HCT116 (cell line): ENCODE results near the gene RPS16. TPM values are rescaled to one million over a fixed set of nuclear protein-coding genes. Genes with fewer than 3 reads are reported as not detected.

ENCODE experiments used
- ATAC-seq: fragments of 200-7000 bp; cut with Tn5 transposase; 2 replicates; pipeline ENCODE4 v1.9.1; 2020; ENCODE audit warnings: mild to moderate bottlenecking, moderate library complexity
- BruUV-seq: library from RNA; stranded (reverse); fragments of 400-500 nt; replicated peaks from 2 replicates; lab custom pipeline; 2021; lab: Mats Ljungman, UMichigan
- CTCF ChIA-PET: fragments of 300-600 bp; sonication (Branson Sonifier 250); formaldehyde crosslinking; loops from one replicate; lab custom pipeline; 2021; ENCODE audit warnings: antibody characterized with exemption; lab: Charles Lee
- POLR2A ChIA-PET: fragments of 300-600, 350-600 bp; sonication (Branson Sonifier 250); formaldehyde crosslinking; loops from one replicate; lab custom pipeline; 2021; ENCODE audit warnings: antibody characterized with exemption; lab: Charles Lee
- RAD21 ChIA-PET, 2 experiments: fragments of 300-600 bp; sonication (Branson Sonifier 250); formaldehyde crosslinking; loops; one replicate each; lab custom pipeline; 2023; ENCODE audit warnings: low total read pairs in 2 of 2; ENCODE audit not compliant: uncharacterized antibody in 2 of 2, unreplicated experiment in 2 of 2, low non-redundant PET in 1 of 2; lab: Charles Lee
- DNase-seq: peaks from one replicate; pipeline ENCODE4 v3.0.0-alpha.2; 2010; ENCODE audit warnings: low read depth, low spot score
- H2AFZ ChIP-seq: fragments of 200-600 bp; shearing (Covaris generic), sonication (generic); 2 replicates; pipeline ENCODE4 v1.6.1; 2017; ENCODE audit warnings: low read depth, mixed run types, mixed read lengths, antibody characterized with exemption, low read length; ENCODE audit not compliant: poor library complexity, severe bottlenecking
- H3K27ac ChIP-seq: 2 replicates; pipeline ENCODE4 v1.5.1; 2012; ENCODE audit warnings: low read depth, low read length
- H3K27me3 ChIP-seq: fragments of 200-600 bp; sonication (generic); 2 replicates; pipeline ENCODE4 v1.6.1; 2016; ENCODE audit warnings: mixed run types, low read length, mixed read lengths; ENCODE audit not compliant: insufficient read depth
- H3K36me3 ChIP-seq, 2 experiments: fragments of 200-500 bp in 1 of 2; fragments of 200-600 bp in 1 of 2; sonication (Bioruptor generic) in 1 of 2; sonication (generic) in 1 of 2; 2 replicates each; pipeline versions ENCODE4 v1.5.1 to v1.6.1; 2014 to 2016; ENCODE audit warnings: low read length in 2 of 2, inconsistent platforms in 1 of 2, mixed read lengths in 1 of 2, mixed run types in 1 of 2; ENCODE audit not compliant: insufficient read depth in 2 of 2, control insufficient read depth in 1 of 2
- H3K4me1 ChIP-seq, 2 experiments: fragments of 200-600 bp in 1 of 2; sonication (generic) in 1 of 2; 2 replicates each; pipeline versions ENCODE4 v1.5.1 to v1.6.1; 2012 to 2017; ENCODE audit warnings: low read length in 2 of 2, inconsistent platforms in 1 of 2, mild to moderate bottlenecking in 1 of 2, mixed read lengths in 1 of 2, mixed run types in 1 of 2, moderate library complexity in 1 of 2; ENCODE audit not compliant: insufficient read depth in 2 of 2, control insufficient read depth in 1 of 2
- H3K4me2 ChIP-seq: fragments of 200-600 bp; sonication (generic); 2 replicates; pipeline ENCODE4 v1.6.1; 2017; ENCODE audit warnings: mixed run types, low read length, mixed read lengths
- H3K4me3 ChIP-seq, 2 experiments: fragments of 200-600 bp in 1 of 2; sonication (generic) in 1 of 2; replicated peaks in 1 of 2; 2 replicates each; pipeline ENCODE4 v1.5.1; 2011 to 2016; ENCODE audit warnings: low read length in 2 of 2, control low read depth in 1 of 2, low read depth in 1 of 2, mild to moderate bottlenecking in 1 of 2, mixed read lengths in 1 of 2, mixed run types in 1 of 2
- H3K79me2 ChIP-seq: fragments of 200-600 bp; sonication (generic); 2 replicates; pipeline ENCODE4 v1.6.1; 2017; ENCODE audit warnings: mild to moderate bottlenecking, mixed run types, low read length, moderate library complexity, mixed read lengths; ENCODE audit not compliant: insufficient read depth
- H3K9ac ChIP-seq: fragments of 200-600 bp; sonication (generic); 2 replicates; pipeline ENCODE4 v1.6.1; 2016; ENCODE audit warnings: low read length, mixed read lengths
- H3K9me2 ChIP-seq: fragments of 200-600 bp; sonication (generic), shearing (Covaris generic); 2 replicates; pipeline ENCODE4 v1.6.1; 2017; ENCODE audit warnings: mixed run types, mild to moderate bottlenecking, moderate library complexity; ENCODE audit not compliant: insufficient read depth
- H3K9me3 ChIP-seq, 2 experiments: fragments of 200-500 bp in 1 of 2; fragments of 200-600 bp in 1 of 2; sonication (Bioruptor generic) in 1 of 2; sonication (generic) in 1 of 2; 2 replicates each; pipeline ENCODE4 v1.6.1; 2014 to 2017; ENCODE audit warnings: low read length in 2 of 2, mixed read lengths in 2 of 2, inconsistent platforms in 1 of 2, low read depth in 1 of 2, mild to moderate bottlenecking in 1 of 2, mixed run types in 1 of 2, moderate library complexity in 1 of 2; ENCODE audit not compliant: control insufficient read depth in 1 of 2, insufficient read depth in 1 of 2
- H4K20me1 ChIP-seq: fragments of 200-600 bp; sonication (generic), shearing (Covaris generic); 2 replicates; pipeline ENCODE4 v1.6.1; 2017; ENCODE audit warnings: mixed run types, mild to moderate bottlenecking, moderate library complexity; ENCODE audit not compliant: insufficient read depth
- CEBPB ChIP-seq: IDR thresholded peaks from 2 replicates; pipeline ENCODE4 v1.6.1; 2012; ENCODE audit warnings: low read depth
- CTCF ChIP-seq, 3 experiments: fragments of 200-600 bp in 1 of 3; sonication (generic) in 1 of 3; IDR thresholded peaks in 2 of 3; conservative IDR thresholded peaks in 1 of 3; 2 replicates each; pipeline ENCODE4 v1.5.1; 2012 to 2017; ENCODE audit warnings: low read depth in 2 of 3, low read length in 2 of 3, antibody characterized with exemption in 1 of 3, borderline replicate concordance in 1 of 3, control low read depth in 1 of 3, mild to moderate bottlenecking in 1 of 3, mixed read lengths in 1 of 3, mixed run types in 1 of 3, moderate library complexity in 1 of 3; ENCODE audit not compliant: insufficient read depth in 1 of 3
- EZH2 ChIP-seq: fragments of 200-600 bp; sonication (generic); IDR thresholded peaks from 2 replicates; pipeline ENCODE4 v1.6.1; 2017; ENCODE audit warnings: antibody characterized with exemption, mixed run types
- MAX ChIP-seq: IDR thresholded peaks from 2 replicates; pipeline ENCODE4 v1.6.1; 2012
- SIN3A ChIP-seq: IDR thresholded peaks from 2 replicates; pipeline ENCODE4 v1.6.1; 2012; ENCODE audit warnings: low read depth
- YY1 ChIP-seq: IDR thresholded peaks from 2 replicates; pipeline ENCODE4 v1.6.1; 2011; ENCODE audit warnings: low read length, low read depth, moderate library complexity, mild to moderate bottlenecking; ENCODE audit not compliant: insufficient replicate concordance; ENCODE audit errors: extremely low read depth
- intact Hi-C: fragments of 100-400 bp; cut with micrococcal nuclease; formaldehyde crosslinking; loops from 2 replicates; pipeline ENCODE4 v1.10.0; 2022
- total RNA-seq: library from RNA; stranded (reverse); gene quantifications from one replicate; pipeline ENCODE4 v1.2.1, GENCODE V29; 2021; ENCODE audit not compliant: unreplicated experiment

The RPS16 gene
- total RNA-seq, 1 experiment from 2014 or later, result 3,365 TPM

DNA sequence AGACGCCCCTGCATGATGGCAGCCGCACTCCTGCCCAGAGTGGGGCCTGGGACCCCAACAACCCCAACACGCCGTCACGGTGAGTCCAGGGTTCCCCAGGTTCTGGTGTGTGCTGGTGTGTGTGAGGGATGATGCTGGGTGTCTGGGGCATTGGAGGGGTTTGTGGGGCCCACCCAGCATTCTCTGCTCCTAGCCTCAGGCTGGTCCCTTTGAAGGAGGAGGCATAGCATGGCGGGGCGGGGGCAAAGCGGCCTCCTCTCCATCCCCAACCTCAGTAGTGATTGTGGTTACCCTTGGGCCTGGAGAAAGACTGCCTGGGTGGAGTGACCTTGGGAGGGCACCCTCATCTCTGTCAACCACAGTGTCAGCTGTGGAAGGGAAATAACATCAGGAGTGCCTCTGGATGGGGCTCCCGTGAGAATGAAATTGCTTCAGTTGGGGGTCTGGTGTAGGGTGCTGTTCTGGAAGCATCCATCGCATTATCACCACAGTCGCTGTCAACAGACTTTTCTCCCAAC lies 37.8 kb upstream of the RPS16 start:
- no peak overlapping the region for H3K27ac ChIP-seq
- H2AFZ ChIP-seq, result no peak overlapping the region
- no peak overlapping the region for H3K4me2 ChIP-seq
- no peaks in the 10 kb centered on the region; the same call in 1 of the 2 replicates for H3K79me2 ChIP-seq
- TF ChIP-seq SIN3A (no peak), CEBPB (no peak), YY1 (no peak), CTCF (IDR thresholded peaks at IDR 0.05 in 2 of 3, conservative IDR thresholded peaks at IDR 0.05 in 1 of 3; ENCODE audit: borderline replicate concordance in 1 of 3, insufficient read depth in 1 of 3, low read depth in 2 of 3, low read length in 2 of 3) (no peak), EZH2 (no peak), MAX (no peak)
- intact Hi-C loops, result no loop called here
- ATAC-seq (no peak), DNase-seq (no peak)
- no peak overlapping the region for H3K9ac ChIP-seq
- H3K4me3 ChIP-seq, result no peak overlapping the region
- no peaks in the 10 kb centered on the region for H3K9me3 ChIP-seq
- H3K36me3 ChIP-seq, result peaks cover 46 to 67% of the 10 kb centered on the region in 2 experiments; a peak in 3 of 4 replicates
- no peaks in the 10 kb centered on the region for H3K27me3 ChIP-seq
- H3K4me1 ChIP-seq, result no peaks in the 10 kb centered on the region
- ChIA-PET CTCF (interaction anchor here (0.7 to 3.5 kb wide), 4 partner anchors 8 to 199 kb away, joined by 3 to 24 read pairs (median 3); partner anchors contain the start of gene EID2B), POLR2A (interaction anchor here (2.4 kb wide), 1 partner anchor 38 kb away, joined by 8 read pairs; the partner anchor contains the start of gene RPS16), RAD21 (no interaction called here)
- H3K9me2 ChIP-seq, result no peaks in the 10 kb centered on the region
- no TSS peak for BruUV-seq
- no peaks in the 10 kb centered on the region for H4K20me1 ChIP-seq
